22Rv1 (cell line): ENCODE measurements around the gene MEA1.

Source experiments
- H3K27ac ChIP-seq: fragments of 450-650 bp; 2 replicates; pipeline ENCODE4 v1.5.1; 2017
- CTCF ChIP-seq: fragments of 450-650 bp; IDR thresholded peaks from 2 replicates; pipeline ENCODE4 v1.5.1; 2017; ENCODE audit warnings: mild to moderate bottlenecking
- ZFX ChIP-seq: fragments of 450-650 bp; IDR thresholded peaks from 2 replicates; pipeline ENCODE4 v1.6.1; 2017; ENCODE audit warnings: antibody characterized with exemption, borderline replicate concordance

Gene MEA1

GRCh38 chr6:43026365-43026764 is 12.6 kb upstream of the MEA1 start:
- TF ChIP-seq CTCF (no peak), ZFX (no peak)
- no peak overlapping the region for H3K27ac ChIP-seq

GRCh38 chr6:43024436-43024835 is 10.7 kb upstream of the MEA1 start:
- H3K27ac ChIP-seq, result no peak overlapping the region
- TF ChIP-seq ZFX, result no peak
- no peak for TF ChIP-seq CTCF

- no peak for TF ChIP-seq CTCF
- no peak for TF ChIP-seq ZFX
- peak within 1 kb of the TSS; percentile 84 for H3K27ac ChIP-seq
Measured at GRCh38 chr6:43021270-43022047, 7.7 kb upstream of the MEA1 start, which contains the start of gene RRP36. TSS of gene RRP36 (plus strand) at chr6:43021623. CDS start at chr6:43021655, 32 bp downstream.

- H3K27ac ChIP-seq, result peak overlapping the region; percentile 84
- TF ChIP-seq CTCF (no peak), ZFX (no peak)
Measured at GRCh38 chr6:43020847-43021246, 7.1 kb upstream of the MEA1 start.

GRCh38 chr6:43020052-43020705 is 6.4 kb upstream of the MEA1 start:
- TF ChIP-seq ZFX (no peak), CTCF (no peak)
- H3K27ac ChIP-seq, result peak overlapping the region; percentile 84

- TF ChIP-seq ZFX, result no peak
- no peak for TF ChIP-seq CTCF
- H3K27ac ChIP-seq, result no peak overlapping the region
Measured at GRCh38 chr6:43019152-43019551, 5.4 kb upstream of the MEA1 start.

- TF ChIP-seq CTCF, result no peak
- no peak for TF ChIP-seq ZFX
- no peak overlapping the region for H3K27ac ChIP-seq
Measured at GRCh38 chr6:43016943-43017334, 3.2 kb upstream of the MEA1 start.
